ENCODE data around the gene TAGLN3.

TAGLN3 gene

DNA sequence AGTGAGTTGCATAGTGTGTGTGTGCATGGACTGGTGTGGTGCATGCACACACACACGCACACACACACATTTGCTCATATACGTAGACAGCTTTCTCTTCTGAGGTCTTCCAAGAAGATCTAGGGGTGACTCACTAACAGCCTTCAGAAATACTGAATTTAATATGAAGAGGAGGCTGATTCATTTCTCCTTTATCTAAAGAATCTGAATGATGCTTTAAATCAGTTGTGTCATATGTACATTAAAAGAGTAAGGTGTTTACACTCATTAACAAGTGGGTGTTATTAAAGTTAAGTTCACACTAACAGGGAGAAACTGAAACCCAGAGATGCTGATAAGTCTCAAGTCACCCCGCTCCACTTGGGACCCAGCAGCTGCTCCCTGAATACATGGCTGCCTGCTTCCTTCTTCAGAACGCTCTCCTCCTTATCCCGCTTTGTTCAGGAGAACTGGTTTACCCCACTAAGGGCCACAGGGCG lies 57.8 kb downstream of the TAGLN3 start:
- TF ChIP-seq, protein P1, sequence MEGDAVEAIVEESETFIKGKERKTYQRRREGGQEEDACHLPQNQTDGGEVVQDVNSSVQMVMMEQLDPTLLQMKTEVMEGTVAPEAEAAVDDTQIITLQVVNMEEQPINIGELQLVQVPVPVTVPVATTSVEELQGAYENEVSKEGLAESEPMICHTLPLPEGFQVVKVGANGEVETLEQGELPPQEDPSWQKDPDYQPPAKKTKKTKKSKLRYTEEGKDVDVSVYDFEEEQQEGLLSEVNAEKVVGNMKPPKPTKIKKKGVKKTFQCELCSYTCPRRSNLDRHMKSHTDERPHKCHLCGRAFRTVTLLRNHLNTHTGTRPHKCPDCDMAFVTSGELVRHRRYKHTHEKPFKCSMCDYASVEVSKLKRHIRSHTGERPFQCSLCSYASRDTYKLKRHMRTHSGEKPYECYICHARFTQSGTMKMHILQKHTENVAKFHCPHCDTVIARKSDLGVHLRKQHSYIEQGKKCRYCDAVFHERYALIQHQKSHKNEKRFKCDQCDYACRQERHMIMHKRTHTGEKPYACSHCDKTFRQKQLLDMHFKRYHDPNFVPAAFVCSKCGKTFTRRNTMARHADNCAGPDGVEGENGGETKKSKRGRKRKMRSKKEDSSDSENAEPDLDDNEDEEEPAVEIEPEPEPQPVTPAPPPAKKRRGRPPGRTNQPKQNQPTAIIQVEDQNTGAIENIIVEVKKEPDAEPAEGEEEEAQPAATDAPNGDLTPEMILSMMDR (IDR thresholded peaks at IDR 0.05; ENCODE audit: low read depth, low read length, missing control alignments): no peak
- no peak overlapping the region for H3K4me3 ChIP-seq (replicated peaks; ENCODE audit: low read depth, low read length)
- DNase-seq (ENCODE audit: extremely low read depth, low read depth): peak; percentile 11

DNA sequence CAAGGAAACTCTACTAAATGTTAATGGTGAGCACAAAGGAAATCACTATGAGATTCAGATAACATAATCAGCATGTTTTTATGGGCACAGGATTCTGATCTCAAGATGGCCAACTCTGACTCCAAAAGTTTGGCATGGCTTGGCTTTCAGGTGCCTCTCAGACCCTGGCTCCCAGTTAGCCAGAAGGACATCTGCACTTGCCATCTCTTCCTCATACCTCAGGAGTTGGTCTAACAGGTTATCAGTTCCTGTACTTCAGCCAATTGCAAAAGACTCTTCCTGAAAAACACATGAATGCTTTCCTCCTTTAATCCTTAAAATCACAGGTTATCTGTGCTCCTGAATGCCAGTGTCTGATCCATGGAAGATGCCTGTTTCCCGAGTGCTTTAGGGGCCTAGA lies 60.8 kb downstream of the TAGLN3 start:
- DNase-seq (ENCODE audit: extremely low read depth, low read depth): no peak
- no peak overlapping the region for H3K4me3 ChIP-seq (replicated peaks; ENCODE audit: low read depth, low read length)
- TF ChIP-seq, protein P1 (IDR thresholded peaks at IDR 0.05; ENCODE audit: low read depth, low read length, missing control alignments): no peak

DNA sequence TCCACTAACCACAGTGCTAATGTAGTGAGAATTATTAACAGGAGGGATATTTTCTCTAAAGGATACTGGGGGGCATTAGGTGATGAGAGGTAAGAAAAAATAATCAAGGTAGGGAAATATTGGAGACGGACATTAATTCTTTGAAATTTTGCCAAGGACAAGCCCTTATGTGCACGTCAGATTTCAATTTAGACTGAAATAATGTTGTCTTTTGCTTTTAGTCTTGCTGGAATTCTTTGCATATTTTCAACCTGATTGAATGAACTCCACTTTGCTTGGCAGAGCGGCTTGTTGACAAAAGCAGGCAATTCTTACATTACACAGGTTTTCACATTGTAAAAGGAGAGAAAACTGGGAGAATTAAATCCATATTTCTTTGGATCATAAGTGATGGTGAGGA lies 62.4 kb downstream of the TAGLN3 start:
- H3K4me3 ChIP-seq (replicated peaks; ENCODE audit: low read depth, low read length): no peak overlapping the region
- TF ChIP-seq, protein P1 (IDR thresholded peaks at IDR 0.05; ENCODE audit: low read depth, low read length, missing control alignments): no peak

More for the DNA sequence above, 62.4 kb downstream of the TAGLN3 start:
- DNase-seq (ENCODE audit: extremely low read depth, low read depth): no peak

Data from HFF-Myc (cell line).